Mucosa of gallbladder (tissue), 1 donor: ENCODE data around the gene SETBP1. TPM values are rescaled to one million over a fixed set of nuclear protein-coding genes. Genes with fewer than 3 reads are reported as not detected.

ENCODE experiments used
- DNase-seq: peaks from one replicate; pipeline ENCODE4 v3.0.0-alpha.2; 2020; ENCODE audit warnings: low spot score
- total RNA-seq: library from RNA; stranded (reverse); gene quantifications from one replicate; pipeline ENCODE4 v1.2.1, GENCODE V29; 2021
- donor health status: DM: no; HTN: no; CAD: no.

The SETBP1 gene
- total RNA-seq, 1 donor from 2014 or later, result 36.2 TPM

DNA sequence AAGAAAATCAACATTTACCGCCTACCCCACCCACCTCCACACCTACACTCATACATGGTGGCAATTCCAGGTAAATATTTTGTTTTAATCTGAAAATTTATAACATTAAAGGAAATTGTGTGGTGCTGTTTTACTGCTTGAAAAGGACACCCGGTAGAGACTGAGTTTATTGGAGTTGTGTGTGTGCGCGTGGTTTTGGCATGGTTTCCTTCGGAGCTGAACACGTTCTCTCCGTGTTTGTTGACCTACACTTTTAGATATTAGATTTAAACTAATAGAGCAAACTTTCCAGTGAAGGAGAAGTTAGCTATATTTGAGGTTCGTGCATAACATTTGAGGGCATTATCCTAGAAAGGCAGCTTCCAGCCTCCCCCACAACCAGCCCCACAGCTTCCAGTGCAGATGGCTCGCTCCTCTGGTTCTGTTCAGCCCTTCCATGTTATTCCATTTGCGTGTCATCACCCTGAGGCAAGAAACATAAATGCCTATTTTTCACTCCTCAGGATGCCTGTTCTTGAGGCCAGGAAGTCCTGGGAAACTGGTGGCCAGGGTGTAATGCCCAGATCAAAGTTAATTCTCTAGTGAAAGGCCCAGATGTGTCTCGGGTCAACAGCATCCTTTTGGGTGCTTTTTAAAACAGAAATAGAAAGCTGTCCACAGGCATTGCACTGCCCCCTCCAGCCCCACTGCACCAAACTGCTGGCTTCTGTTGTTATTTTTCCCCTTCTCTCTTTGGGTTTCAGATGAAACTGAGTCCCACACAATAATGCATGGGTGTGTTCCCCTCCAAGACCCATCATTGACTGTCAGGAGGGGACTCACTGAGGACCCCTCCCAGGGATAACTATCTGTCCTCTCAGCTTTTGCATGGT lies 190.2 kb downstream of the SETBP1 start:
- no peak for DNase-seq

DNA sequence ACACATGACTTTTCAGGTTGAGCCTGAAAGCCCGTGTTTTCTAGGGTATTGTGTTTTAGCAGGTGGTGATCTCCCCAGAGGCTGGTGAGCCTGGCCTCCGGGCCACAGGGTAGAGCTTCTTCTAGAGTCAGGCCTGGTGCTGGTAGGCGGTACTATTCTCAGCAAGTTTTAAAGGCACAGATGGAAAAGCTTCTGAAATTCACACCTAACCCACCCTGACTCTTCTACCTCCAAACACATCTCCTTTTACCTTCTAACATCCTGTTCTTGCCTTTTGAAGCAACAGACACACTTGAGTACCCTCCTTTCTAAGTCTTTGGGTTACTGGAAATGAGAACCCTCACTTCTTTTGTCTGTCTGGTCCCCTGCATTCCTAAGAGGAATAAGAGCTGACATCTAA lies 191.1 kb downstream of the SETBP1 start:
- no peak for DNase-seq

DNA sequence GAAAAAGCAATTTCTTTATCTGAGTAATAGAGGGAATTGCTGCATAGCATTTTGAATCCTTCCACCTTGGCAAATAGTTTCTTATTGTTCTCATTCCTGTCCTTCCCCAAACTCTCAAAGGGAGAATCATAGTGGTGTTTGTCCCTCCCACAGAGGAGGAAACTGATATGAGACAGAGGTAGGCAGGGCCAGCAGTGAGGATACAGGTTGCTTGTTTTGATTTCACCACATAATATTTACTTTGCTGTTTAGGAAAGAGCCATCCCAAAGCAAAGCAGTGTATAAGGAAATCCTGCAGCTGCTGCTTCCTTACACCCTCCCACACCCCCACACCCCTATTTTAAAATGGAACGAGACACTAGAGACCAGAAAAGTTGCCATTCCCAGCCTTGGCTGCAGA lies 195.3 kb downstream of the SETBP1 start:
- no peak for DNase-seq

DNA sequence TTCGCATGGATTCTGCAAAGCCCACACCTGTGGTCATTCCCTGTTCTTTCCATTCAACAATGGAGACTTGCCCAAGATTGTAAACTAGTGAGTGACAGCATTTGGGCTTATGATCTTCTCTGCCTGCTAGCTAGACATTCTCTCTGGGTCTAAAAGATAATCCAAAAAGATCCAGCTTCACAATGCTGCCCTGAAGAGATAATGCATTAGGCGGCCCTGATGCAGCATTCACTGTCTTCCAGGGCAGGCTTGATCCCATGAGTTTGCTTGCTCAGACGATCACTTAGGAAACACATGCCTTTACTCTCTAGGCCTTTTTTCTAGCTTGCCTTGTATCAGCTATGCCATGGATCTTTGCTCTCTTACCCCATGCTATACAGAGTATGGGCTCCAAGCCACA lies 196.1 kb downstream of the SETBP1 start:
- DNase-seq, result no peak

DNA sequence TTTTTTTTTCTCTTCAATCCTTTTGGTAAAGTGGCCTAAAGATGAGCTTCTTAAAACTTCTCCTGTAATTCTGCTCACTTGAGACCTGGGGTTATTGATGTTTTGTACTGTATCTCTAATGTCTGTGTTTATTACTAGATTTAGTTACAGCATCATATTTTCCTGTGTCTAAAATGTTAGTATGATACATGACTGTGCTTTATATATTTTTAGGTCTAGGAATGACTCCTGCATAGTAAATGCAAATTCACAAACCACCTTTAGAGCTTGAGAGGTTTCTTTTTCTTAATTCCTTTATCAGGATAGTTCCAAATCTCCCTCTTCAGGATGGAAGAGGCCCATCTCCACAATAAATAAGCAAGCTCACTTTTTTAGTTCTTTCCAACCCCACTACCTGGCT lies 197.6 kb downstream of the SETBP1 start:
- DNase-seq, result no peak

DNA sequence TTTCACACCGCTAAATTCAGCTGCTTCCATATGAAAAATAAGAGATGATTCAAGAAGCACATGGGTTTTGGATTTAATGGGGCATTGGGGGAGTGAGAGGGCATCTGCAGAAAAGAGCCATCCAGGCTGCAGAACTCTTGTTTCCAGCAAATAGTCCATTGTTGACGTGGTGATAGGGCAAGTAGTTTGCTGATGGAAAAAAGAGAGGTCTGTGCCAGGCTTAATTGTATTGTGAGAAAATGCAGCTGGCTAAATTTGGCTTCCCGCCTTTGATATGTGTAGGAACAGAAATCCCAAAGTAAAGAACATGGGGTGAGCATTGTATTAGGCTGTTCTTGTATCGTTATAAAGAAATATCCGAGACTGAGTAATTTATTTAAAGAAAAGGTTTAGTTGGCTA lies 199.5 kb downstream of the SETBP1 start:
- DNase-seq, result no peak

DNA sequence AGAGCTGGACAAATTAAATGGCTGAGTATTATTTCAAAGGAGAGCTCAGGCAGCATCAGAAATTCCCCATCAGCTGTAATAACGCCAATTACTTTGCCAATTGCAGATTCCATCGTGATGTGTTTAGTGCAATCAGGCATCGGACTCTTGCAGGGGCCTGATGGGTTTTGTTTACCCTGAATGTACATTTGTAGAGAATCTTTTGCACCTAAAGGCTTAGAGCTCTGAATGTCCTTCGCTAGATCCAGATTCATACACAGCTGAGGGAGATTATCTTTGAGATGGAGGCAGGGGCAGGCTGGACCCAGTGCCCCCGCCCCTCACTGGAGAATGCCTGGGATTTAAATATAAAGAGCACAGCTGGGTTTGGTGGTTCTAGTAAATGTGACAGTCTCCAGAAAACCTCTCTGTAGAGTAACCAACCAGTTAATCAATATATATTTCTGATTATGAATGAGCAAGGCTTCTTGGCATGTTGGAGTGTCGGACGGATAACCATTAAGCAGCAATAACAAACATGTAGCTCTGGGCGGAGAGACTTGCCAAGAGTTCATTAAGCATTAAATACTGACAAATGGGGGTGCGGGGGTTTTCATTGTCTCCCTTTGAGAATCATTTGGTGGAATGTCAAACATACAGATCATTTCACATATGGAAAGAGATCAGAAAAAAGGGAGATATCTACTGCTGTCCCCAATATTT lies 200.9 kb downstream of the SETBP1 start:
- DNase-seq, result peak; percentile 18

DNA sequence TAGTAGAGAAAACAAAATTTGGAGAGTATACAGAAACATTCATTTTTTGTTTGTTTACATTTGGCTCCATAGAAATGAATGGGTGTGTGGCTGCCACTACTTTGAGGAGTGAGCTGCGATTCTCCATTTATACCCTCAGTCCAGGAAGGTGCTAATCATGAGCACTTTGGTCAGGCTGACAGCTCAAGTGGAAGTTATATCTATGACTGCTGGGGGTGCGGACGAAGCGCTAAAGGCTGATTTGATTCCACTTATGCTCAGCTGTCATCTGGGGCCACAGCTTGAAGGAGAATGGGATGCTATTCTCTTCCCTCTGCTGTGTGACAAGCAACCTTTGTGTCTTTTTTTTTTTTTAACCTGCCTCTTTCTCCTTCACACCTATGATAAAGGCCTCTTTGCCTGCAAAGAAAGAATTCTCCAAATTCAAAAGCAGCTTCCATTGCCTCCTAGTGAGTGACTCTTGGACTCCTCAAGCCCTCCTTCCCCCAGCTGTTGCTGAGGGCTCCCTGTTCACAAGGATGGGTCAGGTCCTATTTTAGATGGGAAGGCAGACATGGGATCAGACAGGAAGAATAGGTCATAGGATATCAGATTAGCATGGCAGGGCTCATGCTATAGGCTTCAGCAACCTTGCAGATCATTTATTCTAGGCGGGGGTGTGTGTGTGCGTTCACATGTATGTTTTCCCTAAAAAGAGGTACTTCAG lies 201.6 kb downstream of the SETBP1 start:
- no peak for DNase-seq

DNA sequence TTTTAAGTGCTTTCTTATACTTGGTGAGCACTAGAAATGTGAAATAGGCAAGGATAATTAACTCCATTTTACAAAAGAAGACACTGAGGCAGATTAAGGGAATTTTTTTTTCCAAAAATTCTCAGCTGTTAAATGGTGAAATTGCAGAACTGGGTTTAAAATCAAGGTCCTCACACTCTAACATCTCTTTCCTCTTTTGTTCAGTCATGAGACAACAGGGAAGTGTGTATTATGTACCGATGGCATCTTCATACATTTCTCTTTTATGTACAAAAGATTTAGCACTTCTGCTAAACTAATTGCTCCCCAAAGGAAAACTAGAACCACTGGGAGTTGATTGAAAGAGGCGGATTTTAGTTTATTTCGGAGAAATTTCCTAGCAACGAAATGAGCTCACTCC lies 203.0 kb downstream of the SETBP1 start:
- no peak for DNase-seq

DNA sequence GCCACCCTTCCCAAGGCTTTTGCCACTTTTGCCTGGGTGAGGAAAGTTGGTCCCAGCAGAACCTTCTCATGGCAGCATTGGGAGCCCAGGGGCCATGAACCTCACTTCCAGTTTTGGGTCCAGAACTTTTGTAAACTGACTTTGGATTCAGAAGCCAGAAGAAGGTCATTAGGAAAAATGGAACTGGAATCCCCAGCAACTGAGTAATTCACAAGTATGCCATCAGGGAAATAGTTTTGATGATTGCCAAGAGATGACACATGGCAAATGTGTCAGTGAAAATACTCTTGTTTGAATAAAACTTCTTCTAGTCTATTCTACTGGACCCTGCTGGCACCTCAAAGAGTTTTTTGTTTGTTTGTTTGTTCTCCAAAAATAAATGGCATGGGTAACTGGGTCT lies 203.7 kb downstream of the SETBP1 start:
- no peak for DNase-seq

DNA sequence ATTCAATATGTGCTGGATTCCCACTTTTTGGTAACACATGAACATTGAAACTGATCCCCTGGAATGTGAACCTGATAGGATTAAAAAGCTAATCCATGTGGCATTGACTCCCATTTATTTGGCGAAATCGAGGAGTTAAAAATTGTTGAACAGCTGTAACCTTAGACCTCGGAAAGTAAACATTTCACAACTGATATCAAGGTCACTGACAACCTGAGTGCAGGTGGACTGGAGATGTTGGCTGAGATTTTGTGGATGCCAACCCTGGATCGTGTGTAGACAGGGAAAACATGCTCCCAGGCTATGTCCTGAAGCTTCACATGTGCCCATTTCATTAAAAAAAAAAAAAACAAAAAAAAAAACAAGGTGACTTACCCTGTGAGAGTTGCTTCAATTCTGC lies 204.8 kb downstream of the SETBP1 start:
- no peak for DNase-seq

DNA sequence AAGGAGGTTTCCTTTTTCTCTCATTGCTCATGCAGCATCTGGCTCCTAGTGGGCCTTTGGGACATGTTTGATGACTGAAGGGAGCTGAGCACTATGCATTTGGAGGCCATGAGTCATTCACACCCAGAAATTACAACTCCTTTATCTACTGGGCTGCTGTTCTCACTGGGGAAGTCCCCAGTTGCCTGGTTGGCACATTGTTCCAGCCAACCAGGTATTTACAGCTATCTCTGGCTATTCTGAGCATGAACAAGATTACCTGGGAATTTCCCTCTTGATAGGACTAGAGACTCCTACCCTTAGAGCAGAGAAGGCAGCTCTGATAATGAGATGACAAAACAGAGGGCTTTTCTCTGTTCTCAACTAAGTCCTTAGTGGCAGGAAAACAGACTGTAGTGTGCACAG lies 206.5 kb downstream of the SETBP1 start:
- DNase-seq, result peak; percentile 25

DNA sequence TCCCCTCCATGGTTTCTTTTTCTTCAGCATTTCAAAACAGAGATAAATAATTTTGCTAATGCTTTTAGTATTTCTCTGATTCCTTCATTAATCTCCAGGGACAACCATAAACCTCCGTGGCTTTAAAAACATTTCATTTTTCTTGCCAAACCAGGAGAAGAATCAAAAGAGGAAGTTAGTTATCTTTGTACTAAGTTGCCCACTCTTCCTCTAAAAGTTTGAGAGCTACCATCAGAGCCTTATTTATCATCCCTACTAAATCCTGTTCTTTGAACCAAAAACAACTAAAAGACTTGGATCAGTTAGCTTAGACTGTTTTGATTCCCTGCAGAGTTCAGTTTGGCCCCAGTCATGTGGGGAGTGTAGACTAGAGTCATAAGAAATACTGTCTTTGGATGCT lies 208.4 kb downstream of the SETBP1 start:
- DNase-seq, result no peak

DNA sequence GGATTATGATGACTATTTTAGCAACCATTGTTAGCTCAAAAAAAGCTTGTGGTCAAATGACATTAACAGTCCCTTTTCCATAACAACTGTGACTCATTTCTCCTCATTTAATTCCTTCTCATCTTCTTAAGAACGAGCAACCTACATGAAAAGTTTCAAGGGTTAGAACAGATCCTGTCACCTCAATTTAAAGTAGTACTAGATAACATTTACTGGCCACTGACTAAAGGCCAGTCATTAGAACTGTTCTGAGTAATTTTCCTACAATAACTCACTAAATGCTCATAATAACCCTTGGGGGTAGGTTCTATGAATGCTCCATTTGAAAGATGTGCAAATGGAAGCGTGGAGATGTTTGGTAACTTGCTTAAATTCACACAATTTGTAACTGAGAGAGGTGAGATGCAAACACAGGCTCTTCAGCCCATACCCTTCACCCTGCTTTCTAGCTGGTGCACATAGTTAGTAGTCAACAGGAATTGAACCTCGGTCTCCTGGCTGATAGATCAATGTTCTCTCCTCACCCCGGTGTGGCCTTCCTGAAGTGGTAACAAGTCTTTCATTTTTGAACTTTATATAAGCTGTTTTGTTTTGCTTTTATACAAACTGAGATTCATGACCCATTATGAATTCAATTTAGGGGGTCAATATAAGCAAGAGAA lies 212.5 kb downstream of the SETBP1 start:
- no peak for DNase-seq

DNA sequence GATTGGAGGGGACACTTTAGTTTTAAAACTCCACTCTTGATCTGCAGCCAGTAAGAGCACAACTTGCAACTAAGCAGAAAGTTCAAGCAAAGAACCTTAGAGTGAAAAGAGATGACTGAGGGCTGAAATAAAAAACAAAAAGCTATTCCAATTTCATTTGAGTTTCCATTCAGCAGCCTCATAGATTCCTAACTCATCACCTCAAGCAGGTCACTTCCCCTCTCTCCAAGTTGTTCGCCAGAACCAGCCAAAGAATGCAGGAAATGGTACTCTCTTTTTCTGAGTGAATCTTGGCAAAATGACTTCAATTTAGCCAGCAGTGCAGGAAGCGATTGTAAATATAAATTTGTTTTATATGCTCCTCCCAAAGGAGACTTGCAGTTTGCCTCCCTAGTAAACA lies 213.3 kb downstream of the SETBP1 start:
- no peak for DNase-seq

DNA sequence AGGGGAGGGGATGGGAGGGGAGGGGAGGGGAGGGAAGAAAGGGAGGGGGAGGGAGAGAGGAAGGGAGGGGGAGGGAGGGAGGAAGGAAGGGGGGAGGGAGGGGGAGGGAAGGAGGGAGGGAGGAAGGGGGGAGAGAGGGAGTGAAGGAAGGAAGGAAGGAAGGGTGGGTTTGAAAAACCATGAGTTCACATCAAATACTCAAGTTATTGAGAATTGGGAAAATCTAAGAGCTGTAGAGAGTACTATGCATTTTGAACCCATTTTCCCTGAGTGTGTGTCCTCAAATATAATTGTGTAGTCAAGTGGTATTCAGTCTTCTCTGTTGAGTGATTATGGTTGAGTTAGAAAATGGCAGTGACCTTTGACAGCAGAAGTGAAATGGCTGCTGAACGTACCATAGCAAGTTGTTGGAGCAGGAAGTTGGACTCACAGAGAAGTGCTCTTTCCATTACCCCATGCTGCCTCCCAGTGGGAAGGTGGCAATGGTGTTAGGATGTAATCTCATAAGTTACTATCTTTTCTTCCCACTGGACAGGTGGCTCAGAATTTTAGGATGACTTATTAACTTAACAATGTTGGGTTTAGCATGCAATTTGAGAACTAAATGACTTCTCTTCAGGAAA lies 214.6 kb downstream of the SETBP1 start:
- peak; percentile 54 for DNase-seq

DNA sequence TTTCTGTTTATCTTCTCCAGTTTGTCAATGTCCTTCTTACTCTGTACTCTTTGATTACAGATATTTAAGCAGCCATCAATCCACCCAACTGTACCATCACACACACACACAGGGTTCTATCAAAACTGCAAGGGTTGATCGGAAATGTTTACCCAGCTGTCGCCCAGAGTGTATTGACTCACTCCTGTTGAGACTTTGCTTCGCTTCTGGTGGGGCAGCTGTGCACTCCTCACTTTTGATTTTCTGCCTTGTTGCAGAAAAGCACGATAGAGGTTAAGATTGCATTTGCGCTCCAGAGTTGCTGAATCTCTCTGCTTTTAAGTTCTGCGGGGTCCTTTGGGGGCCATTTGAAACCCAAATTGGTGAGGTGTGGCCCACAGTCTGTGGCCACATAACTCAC lies 216.2 kb downstream of the SETBP1 start:
- no peak for DNase-seq

DNA sequence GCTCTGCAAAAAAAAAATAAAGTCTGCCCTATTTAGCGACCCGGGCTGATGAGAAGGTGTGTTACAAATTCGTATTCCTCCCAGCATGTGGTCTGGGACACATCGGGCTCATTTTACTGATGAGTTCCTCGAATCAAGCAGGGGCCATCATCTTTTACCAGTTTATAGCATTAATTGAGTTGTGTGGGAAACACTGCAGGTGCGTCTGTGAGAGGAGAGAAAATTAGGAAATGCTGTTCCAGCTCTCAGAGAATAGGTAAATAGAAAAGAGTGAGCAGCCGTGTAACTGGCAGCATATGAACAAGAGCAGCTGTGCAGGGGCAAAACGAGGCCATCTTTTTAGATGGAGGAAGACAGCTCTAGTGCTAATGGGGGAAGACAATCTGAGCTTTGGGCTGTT lies 216.7 kb downstream of the SETBP1 start:
- no peak for DNase-seq

DNA sequence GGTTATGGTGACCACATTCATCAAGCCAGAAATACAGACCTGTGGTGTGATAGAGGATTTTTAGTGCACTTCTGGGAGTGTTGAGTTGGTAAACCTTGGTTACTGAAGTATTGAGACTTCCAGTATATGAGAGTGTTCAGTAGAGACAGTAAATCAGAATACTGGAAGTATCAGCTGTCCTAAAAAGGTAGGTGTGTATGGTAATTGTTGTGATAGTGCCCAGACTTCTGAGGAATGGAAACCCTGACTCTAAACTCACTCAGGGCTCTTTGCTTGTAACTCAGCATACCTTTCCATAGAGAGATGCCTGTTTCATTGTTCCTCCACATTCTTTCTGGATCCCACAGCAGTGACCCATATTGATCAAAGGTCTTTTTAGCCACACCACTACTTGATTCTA lies 217.1 kb downstream of the SETBP1 start:
- DNase-seq, result no peak

DNA sequence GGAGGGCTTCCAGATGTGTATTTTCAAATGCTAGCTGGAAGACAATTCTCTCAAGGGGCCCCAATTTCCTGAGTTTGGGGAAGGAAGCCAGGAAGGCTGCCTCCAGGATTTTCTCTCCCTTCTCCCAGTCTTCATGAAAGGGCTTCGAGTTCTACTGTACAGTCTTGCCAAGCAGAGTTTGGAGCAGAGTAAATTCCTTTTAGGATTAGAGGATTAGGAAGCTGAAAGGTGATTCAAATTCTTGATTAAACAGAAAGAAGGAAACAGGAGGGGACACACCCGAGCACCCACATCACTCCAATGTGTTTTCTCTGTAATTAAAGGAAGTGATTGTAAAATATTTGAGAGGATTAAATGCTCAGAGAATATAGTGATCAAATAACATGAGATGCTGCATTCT lies 217.8 kb downstream of the SETBP1 start:
- DNase-seq, result no peak

DNA sequence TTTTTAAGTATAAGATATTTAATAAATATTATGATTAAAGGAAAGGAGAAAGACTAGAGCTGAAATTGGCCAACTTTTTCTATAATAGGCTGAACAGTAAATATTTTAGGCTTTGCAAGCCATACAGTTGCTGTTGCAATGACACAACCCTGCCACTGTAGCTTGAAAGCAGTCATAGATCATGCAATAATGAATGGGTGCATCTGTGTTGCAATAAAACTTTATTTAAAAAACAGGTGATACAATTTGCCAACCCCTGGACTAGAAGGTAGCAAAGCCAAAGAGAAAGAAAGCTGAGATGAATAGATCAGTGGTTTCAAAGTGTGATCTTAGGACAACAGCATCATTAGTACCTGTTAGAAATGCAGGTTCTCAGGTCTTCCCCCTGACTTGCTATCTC lies 219.1 kb downstream of the SETBP1 start:
- no peak for DNase-seq

DNA sequence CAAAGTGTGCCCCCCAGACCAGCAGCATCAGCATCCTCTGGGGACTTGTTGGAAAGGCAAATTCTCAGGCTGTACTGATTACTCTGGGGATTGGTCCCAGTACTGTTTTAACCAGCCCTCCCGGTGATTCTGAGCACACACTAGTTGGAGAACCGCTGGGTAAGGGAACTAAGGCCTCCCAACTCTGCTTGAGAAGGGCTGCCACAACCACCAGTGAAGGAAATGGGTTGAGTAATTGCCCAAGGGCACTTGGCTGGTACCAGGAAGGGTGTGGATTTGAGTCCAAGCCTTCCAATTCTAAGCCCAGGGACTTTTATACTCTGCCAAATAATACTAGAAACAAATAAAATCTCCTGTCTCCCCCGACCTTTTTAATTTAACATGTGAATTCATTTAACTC lies 219.9 kb downstream of the SETBP1 start:
- DNase-seq, result no peak
